ENCODE results near the gene PARP1.
"Not testable (repeated sequence)": the region's sequence is repeated elsewhere in the genome, so short reads cannot be mapped to it uniquely, and the experiment has no call there.

The PARP1 gene

GRCh38 chr1:226428348-226428747 is 20.5 kb upstream of the PARP1 start:
- Histone ChIP-seq H3K4me1 (ENCODE audit: control insufficient read depth, low read depth, low read length) (peaks cover 12% of the 10 kb centered on the region), H3K9ac (ENCODE audit: low read length) (no peak overlapping the region), H3K27ac (ENCODE audit: low read length) (no peak overlapping the region), H3K27me3 (ENCODE audit: control insufficient read depth, insufficient read depth, low read length) (no peaks in the 10 kb centered on the region), H3K4me3 (ENCODE audit: low read length) (no peak overlapping the region), H3K36me3 (ENCODE audit: control insufficient read depth, low read depth, low read length) (no peaks in the 10 kb centered on the region), H3K9me3 (ENCODE audit: control insufficient read depth, low read depth, low read length) (no peaks in the 10 kb centered on the region)

DNA sequence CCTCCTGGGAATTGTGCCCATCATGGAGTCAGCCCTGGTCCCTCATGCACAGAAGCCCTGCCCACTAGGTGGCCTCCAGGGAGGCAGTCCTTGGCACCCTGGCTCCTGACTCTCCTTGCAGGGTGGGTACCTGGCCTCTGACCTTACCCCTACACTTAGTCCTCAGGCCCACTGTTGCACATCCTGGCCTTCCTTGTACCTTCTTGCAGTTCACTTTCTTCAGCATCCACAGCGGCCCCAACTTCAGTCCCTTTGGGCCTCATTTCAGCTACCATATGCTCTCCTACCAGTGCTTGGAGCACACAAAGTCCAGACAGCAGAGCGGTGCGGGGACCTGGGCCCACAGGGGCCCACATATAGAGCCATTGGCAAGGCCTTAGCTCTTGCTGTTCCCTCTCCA is 19.2 kb upstream of the PARP1 start:
- Histone ChIP-seq H3K36me3 (ENCODE audit: control insufficient read depth, low read depth, low read length) (no peaks in the 10 kb centered on the region), H3K27me3 (ENCODE audit: control insufficient read depth, insufficient read depth, low read length) (no peaks in the 10 kb centered on the region), H3K4me1 (ENCODE audit: control insufficient read depth, low read depth, low read length) (peaks cover 12% of the 10 kb centered on the region), H3K4me3 (ENCODE audit: low read length) (no peak overlapping the region), H3K9me3 (ENCODE audit: control insufficient read depth, low read depth, low read length) (no peaks in the 10 kb centered on the region), H3K9ac (ENCODE audit: low read length) (no peak overlapping the region), H3K27ac (ENCODE audit: low read length) (no peak overlapping the region)

DNA sequence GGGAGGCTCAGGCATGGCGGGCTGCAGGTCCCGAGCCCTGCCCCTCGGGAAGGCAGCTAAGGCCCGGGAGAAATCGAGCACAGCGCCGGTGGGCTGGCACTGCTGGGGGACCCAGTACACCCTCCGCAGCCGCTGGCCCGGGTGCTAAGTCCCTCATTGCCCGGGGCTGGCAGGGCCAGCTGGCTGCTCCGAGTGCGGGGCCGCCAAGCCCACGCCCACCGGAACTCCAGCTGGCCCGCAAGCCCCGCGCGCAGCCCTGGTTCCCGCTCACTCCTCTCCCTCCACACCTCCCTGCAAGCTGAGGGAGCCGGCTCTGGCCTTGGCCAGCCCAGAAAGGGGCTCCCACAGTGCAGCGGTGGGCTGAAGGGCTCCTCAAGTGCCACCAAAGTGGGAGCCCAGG is 18.5 kb upstream of the PARP1 start:
- not testable (repeated sequence) for H3K4me3 ChIP-seq (ENCODE audit: low read length); H3K36me3 ChIP-seq (ENCODE audit: control insufficient read depth, low read depth, low read length); H3K27me3 ChIP-seq (ENCODE audit: control insufficient read depth, insufficient read depth, low read length); H3K9me3 ChIP-seq (ENCODE audit: control insufficient read depth, low read depth, low read length); H3K9ac ChIP-seq (ENCODE audit: low read length); H3K27ac ChIP-seq (ENCODE audit: low read length)
- peaks cover 12% of the 10 kb centered on the region for H3K4me1 ChIP-seq (ENCODE audit: control insufficient read depth, low read depth, low read length)

- no peaks in the 10 kb centered on the region for H3K27me3 ChIP-seq (ENCODE audit: control insufficient read depth, insufficient read depth, low read length)
- peaks cover 12% of the 10 kb centered on the region for H3K4me1 ChIP-seq (ENCODE audit: control insufficient read depth, low read depth, low read length)
- H3K9ac ChIP-seq (ENCODE audit: low read length), result no peak overlapping the region
- no peaks in the 10 kb centered on the region for H3K36me3 ChIP-seq (ENCODE audit: control insufficient read depth, low read depth, low read length)
- H3K9me3 ChIP-seq (ENCODE audit: control insufficient read depth, low read depth, low read length), result no peaks in the 10 kb centered on the region
- no peak overlapping the region for H3K4me3 ChIP-seq (ENCODE audit: low read length)
- H3K27ac ChIP-seq (ENCODE audit: low read length), result no peak overlapping the region
Observed at GRCh38 chr1:226425431-226426031, 17.6 kb upstream of the PARP1 start.

DNA sequence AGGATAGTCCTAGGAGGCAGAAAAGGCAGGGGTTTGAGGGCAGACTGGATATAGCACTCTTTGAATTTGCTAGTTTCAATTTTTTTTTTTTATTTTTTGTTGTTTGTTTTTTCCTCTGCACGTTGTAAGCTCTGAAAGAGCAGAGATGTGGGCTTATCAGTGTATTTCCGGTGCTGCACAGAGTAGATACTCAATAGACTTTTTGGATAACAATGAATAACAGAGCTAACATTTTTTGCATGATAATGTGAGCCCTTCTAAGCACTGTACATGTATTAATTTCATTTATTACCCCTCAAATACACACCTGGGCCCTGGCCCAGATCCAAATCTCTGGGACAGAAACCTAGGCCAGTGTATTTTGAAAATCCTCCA is 17.1 kb upstream of the PARP1 start:
- H3K9me3 ChIP-seq (ENCODE audit: control insufficient read depth, low read depth, low read length), result no peaks in the 10 kb centered on the region
- no peaks in the 10 kb centered on the region for H3K36me3 ChIP-seq (ENCODE audit: control insufficient read depth, low read depth, low read length)
- H3K4me3 ChIP-seq (ENCODE audit: low read length), result no peak overlapping the region
- no peak overlapping the region for H3K27ac ChIP-seq (ENCODE audit: low read length)
- peaks cover 12% of the 10 kb centered on the region for H3K4me1 ChIP-seq (ENCODE audit: control insufficient read depth, low read depth, low read length)
- no peak overlapping the region for H3K9ac ChIP-seq (ENCODE audit: low read length)
- no peaks in the 10 kb centered on the region for H3K27me3 ChIP-seq (ENCODE audit: control insufficient read depth, insufficient read depth, low read length)

DNA sequence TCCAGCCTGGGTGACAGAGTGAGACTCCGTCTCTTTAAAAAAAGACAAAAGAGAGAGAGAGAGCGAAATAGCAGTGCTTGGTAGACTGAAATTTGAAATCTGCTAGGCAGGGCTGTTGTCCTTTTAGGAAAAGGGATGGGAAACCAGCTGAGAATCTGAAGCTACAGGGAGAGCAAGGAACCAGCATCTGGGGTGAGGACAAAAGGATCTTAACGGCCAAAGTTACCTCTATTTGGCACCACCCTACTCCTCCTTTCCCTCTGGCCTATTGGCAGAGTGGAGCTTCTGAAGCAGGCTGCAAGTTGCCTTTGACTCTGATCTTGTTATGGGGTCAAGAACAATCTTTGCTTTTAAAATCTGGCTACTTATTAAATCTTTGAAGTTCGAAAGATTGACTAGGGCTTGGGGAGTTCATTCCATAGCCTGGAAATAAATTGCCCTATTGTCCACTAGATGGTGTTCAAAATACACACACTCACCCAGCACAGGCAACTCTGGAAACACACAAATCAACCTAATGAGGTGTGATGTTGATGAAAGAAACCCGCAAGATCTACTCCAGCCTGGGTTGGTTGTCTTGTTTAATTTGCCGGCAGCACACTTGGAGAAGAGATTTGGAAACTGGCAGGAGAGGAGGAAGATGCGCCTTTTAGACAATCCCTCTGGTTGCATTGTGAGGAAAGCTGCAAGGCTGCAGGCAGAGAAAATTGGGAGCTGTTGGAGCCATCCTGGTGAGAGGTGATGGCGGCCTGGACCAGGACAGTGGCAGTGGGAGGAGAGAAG is 16.5 kb upstream of the PARP1 start:
- Histone ChIP-seq H3K36me3 (ENCODE audit: control insufficient read depth, low read depth, low read length) (no peaks in the 10 kb centered on the region), H3K4me1 (ENCODE audit: control insufficient read depth, low read depth, low read length) (peaks cover 12% of the 10 kb centered on the region), H3K9me3 (ENCODE audit: control insufficient read depth, low read depth, low read length) (no peaks in the 10 kb centered on the region), H3K4me3 (ENCODE audit: low read length) (no peak overlapping the region), H3K27me3 (ENCODE audit: control insufficient read depth, insufficient read depth, low read length) (no peaks in the 10 kb centered on the region), H3K9ac (ENCODE audit: low read length) (no peak overlapping the region), H3K27ac (ENCODE audit: low read length) (no peak overlapping the region)

DNA sequence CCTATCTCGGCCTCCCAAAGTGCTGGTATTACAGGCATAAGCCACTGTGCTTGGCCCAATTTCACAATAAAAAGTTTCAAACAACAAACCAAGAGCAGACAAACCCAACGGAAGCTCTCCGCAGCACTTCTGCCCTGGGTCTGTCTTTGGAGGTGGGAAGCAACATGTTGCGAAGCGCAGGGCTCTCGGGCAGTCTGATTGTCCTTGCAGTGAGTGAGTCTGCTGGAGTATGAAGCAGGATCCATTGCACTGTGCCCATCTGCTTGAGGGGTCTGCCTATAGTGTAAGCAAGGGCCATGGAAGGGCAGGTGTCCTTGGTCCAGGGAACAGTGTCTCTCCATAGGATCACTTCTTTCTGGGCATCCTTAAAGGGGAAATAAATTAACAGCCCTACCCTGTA is 14.6 kb upstream of the PARP1 start:
- Histone ChIP-seq H3K4me1 (ENCODE audit: control insufficient read depth, low read depth, low read length) (peaks cover 9% of the 10 kb centered on the region), H3K27me3 (ENCODE audit: control insufficient read depth, insufficient read depth, low read length) (no peaks in the 10 kb centered on the region)

DNA sequence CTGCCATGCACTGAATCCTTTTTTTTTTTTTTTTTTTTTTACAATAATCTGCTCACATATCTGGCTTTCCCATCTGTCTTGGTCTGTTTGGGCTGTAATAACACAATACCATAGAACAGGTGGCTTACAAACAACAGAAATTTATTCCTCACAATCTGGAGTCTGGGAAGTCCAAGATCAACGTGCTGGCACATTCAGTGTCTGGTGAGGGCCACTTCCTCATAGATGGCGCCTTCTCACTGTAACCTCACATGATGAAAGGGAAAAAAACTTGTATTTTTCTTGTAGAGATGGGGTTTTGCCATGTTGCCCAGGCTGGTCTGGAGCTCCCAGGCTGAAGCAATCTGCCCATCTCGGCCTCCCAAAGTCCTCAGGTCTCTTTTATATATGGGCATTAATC is 13.0 kb upstream of the PARP1 start:
- H3K9me3 ChIP-seq (ENCODE audit: control insufficient read depth, low read depth, low read length), result no peaks in the 10 kb centered on the region
- H3K27me3 ChIP-seq (ENCODE audit: control insufficient read depth, insufficient read depth, low read length), result no peaks in the 10 kb centered on the region
- H3K36me3 ChIP-seq (ENCODE audit: control insufficient read depth, low read depth, low read length), result no peaks in the 10 kb centered on the region
- no peak overlapping the region for H3K4me3 ChIP-seq (ENCODE audit: low read length)
- H3K27ac ChIP-seq (ENCODE audit: low read length), result no peak overlapping the region
- no peak overlapping the region for H3K9ac ChIP-seq (ENCODE audit: low read length)
- H3K4me1 ChIP-seq (ENCODE audit: control insufficient read depth, low read depth, low read length), result peaks cover 9% of the 10 kb centered on the region

More for the DNA sequence above, 14.6 kb upstream of the PARP1 start:
- H3K9ac ChIP-seq (ENCODE audit: low read length), result no peak overlapping the region
- H3K27ac ChIP-seq (ENCODE audit: low read length), result no peak overlapping the region
- no peak overlapping the region for H3K4me3 ChIP-seq (ENCODE audit: low read length)
- H3K9me3 ChIP-seq (ENCODE audit: control insufficient read depth, low read depth, low read length), result no peaks in the 10 kb centered on the region
- no peaks in the 10 kb centered on the region for H3K36me3 ChIP-seq (ENCODE audit: control insufficient read depth, low read depth, low read length)

GRCh38 chr1:226420328-226420727 is 12.4 kb upstream of the PARP1 start:
- H3K27me3 ChIP-seq (ENCODE audit: control insufficient read depth, insufficient read depth, low read length), result no peaks in the 10 kb centered on the region
- no peaks in the 10 kb centered on the region for H3K9me3 ChIP-seq (ENCODE audit: control insufficient read depth, low read depth, low read length)
- no peak overlapping the region for H3K9ac ChIP-seq (ENCODE audit: low read length)
- peaks cover 9% of the 10 kb centered on the region for H3K4me1 ChIP-seq (ENCODE audit: control insufficient read depth, low read depth, low read length)
- H3K4me3 ChIP-seq (ENCODE audit: low read length), result no peak overlapping the region
- H3K36me3 ChIP-seq (ENCODE audit: control insufficient read depth, low read depth, low read length), result no peaks in the 10 kb centered on the region
- no peak overlapping the region for H3K27ac ChIP-seq (ENCODE audit: low read length)

- H3K27ac ChIP-seq (ENCODE audit: low read length), result no peak overlapping the region
- H3K27me3 ChIP-seq (ENCODE audit: control insufficient read depth, insufficient read depth, low read length), result no peaks in the 10 kb centered on the region
- H3K36me3 ChIP-seq (ENCODE audit: control insufficient read depth, low read depth, low read length), result no peaks in the 10 kb centered on the region
- H3K9me3 ChIP-seq (ENCODE audit: control insufficient read depth, low read depth, low read length), result no peaks in the 10 kb centered on the region
- H3K4me3 ChIP-seq (ENCODE audit: low read length), result no peak overlapping the region
- no peak overlapping the region for H3K9ac ChIP-seq (ENCODE audit: low read length)
- H3K4me1 ChIP-seq (ENCODE audit: control insufficient read depth, low read depth, low read length), result peaks cover 5% of the 10 kb centered on the region
Observed at GRCh38 chr1:226419284-226420029, 11.6 kb upstream of the PARP1 start.

DNA sequence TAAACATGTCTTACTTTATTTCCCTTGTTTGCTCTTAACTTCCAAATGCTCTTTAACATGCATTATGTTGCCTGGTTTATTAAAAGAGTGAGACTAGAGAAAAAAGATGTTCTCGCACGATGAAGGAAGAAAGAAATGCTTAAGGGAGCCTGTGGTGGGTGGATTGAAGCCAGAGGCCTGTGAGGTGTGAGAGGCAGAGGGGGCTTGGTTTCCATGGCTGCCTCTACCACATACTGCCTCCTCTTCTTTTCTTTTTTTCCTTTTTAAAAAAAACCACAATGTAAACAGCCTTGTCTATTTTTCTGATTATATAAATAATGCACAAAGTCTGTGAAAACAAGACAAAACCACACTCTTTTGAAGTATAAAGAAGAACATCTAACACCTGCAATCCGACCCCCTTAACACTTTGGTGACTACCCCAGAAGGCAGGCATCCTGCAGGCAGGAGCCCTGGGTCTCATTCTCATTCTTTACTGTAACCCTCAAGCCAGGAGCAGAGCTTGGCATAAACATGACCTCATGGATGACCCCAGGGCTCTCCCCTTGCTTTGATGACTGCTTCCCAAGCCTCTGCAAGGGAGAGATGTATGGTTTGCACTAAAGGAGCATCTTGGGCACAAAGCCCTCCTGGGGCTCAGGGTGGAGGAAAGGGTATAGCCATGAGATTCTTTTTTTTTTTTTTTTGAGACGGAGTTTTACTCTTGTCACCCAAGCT is 10.1 kb upstream of the PARP1 start:
- no peak overlapping the region for H3K4me3 ChIP-seq (ENCODE audit: low read length)
- H3K27ac ChIP-seq (ENCODE audit: low read length), result no peak overlapping the region

More for the DNA sequence above, 10.1 kb upstream of the PARP1 start:
- no peaks in the 10 kb centered on the region for H3K9me3 ChIP-seq (ENCODE audit: control insufficient read depth, low read depth, low read length)
- H3K36me3 ChIP-seq (ENCODE audit: control insufficient read depth, low read depth, low read length), result no peaks in the 10 kb centered on the region
- H3K27me3 ChIP-seq (ENCODE audit: control insufficient read depth, insufficient read depth, low read length), result no peaks in the 10 kb centered on the region
- H3K9ac ChIP-seq (ENCODE audit: low read length), result no peak overlapping the region
- H3K4me1 ChIP-seq (ENCODE audit: control insufficient read depth, low read depth, low read length), result peaks cover 3% of the 10 kb centered on the region

Measured in iPS-18a (cell line).